Upper lobe of left lung (tissue), 4 donors: ENCODE results near the gene SRPRB.

Experiments used
- EP300 ChIP-seq, 4 donors: sonication (generic); formaldehyde crosslinking; IDR thresholded peaks; one replicate each; pipeline ENCODE4 v1.5.1; 2017; ENCODE audit warnings: antibody characterized with exemption in 4 of 4, control low read depth in 2 of 4
- POLR2A ChIP-seq, 4 donors: fragments of 450-650 bp; IDR thresholded peaks; one replicate each; pipeline ENCODE4 v1.5.1; 2016 to 2017; ENCODE audit warnings: antibody characterized with exemption in 4 of 4, mild to moderate bottlenecking in 2 of 4
- POLR2AphosphoS5 ChIP-seq, 2 donors: sonication (generic); formaldehyde crosslinking; IDR thresholded peaks; one replicate each; pipeline ENCODE4 v1.5.1; 2017; ENCODE audit warnings: antibody characterized with exemption in 2 of 2
- TF ChIP-seq, protein P1 (sequence below), 6 experiments: fragments of 450-650 bp in 4 of 6; fragments of 200-600 bp in 2 of 6; sonication (generic) in 2 of 6; IDR thresholded peaks; one replicate each; pipeline ENCODE4 v1.5.1; 2016 to 2019; ENCODE audit warnings: antibody characterized with exemption in 6 of 6

DNA sequence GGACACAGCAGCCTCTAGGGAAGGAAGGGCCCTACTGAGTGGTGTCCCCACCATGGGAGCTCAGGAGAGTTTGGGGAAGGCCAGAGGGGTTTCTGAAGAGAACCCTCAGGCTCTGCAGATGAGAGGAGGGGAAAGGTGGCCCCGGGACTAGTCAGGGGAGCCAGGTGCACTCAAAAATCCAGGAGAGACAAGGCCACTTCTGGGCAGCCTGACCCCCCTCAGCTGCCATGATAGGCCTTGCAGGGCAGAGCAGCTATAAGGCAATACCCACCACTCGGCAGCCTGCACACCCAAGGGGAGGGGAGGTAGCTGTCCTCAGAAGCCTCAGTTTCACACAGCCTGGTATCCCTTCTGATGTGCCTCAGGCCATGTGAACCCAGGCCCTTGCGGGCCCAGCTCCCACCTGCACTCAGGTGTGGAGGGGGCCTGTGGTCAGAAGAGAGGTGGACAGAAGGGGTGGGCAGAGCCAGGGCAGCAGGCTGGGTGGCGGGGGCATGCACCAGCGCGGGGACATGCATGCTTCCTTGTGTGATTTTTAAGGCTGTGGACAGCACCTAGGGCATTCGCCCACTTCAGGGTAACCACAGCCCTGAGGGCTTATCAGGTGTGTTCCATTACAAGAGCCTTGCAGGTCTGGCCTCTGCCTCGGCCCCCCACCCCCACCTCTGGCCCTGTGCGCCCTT lies 34.6 kb downstream of the SRPRB start:
- TF ChIP-seq, protein P1, sequence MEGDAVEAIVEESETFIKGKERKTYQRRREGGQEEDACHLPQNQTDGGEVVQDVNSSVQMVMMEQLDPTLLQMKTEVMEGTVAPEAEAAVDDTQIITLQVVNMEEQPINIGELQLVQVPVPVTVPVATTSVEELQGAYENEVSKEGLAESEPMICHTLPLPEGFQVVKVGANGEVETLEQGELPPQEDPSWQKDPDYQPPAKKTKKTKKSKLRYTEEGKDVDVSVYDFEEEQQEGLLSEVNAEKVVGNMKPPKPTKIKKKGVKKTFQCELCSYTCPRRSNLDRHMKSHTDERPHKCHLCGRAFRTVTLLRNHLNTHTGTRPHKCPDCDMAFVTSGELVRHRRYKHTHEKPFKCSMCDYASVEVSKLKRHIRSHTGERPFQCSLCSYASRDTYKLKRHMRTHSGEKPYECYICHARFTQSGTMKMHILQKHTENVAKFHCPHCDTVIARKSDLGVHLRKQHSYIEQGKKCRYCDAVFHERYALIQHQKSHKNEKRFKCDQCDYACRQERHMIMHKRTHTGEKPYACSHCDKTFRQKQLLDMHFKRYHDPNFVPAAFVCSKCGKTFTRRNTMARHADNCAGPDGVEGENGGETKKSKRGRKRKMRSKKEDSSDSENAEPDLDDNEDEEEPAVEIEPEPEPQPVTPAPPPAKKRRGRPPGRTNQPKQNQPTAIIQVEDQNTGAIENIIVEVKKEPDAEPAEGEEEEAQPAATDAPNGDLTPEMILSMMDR (IDR thresholded peaks at IDR 0.05) = no peak
- TF ChIP-seq POLR2A (IDR thresholded peaks at IDR 0.05) (no peak), POLR2AphosphoS5 (IDR thresholded peaks at IDR 0.05) (no peak), EP300 (IDR thresholded peaks at IDR 0.05) (no peak)
